Stimulated activated CD4-positive, alpha-beta T cell treated with anti-CD3 and anti-CD28 coated beads, TNF-alpha, amount 100 ng/mL, for 4 hours (primary cell): ENCODE data around the gene EXOC4.
"Not testable (repeated sequence)": the region's sequence is repeated elsewhere in the genome, so short reads cannot be mapped to it uniquely, and the experiment has no call there.

ENCODE experiments used
- DNase-seq, 3 experiments: peaks; one replicate each; pipeline ENCODE4 v3.0.0-alpha.2; 2020; ENCODE audit warnings: low read depth in 3 of 3

The EXOC4 gene

DNA sequence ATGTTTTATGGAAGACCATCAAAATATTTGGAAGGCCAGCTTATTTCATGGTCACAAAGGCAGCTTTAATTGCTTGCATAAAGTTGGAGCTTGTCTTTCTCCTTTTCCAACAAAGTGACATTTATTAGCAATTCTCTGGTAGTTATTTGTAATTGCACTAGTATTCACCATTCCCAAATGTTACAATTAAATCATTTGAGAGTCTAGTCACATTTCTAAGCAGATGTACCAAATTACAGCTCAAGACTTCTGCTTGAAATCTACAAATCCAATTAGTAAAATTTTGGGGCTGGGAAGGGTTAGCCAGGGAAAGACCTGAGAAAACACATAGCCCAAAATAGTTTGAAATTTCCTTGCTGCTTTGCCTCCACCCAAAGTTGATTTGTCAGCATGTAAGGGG lies 498.2 kb downstream of the EXOC4 start:
- no peak for DNase-seq

GRCh38 chr7:133753513-133753912 lies 500.6 kb downstream of the EXOC4 start:
- no peak for DNase-seq

GRCh38 chr7:133754708-133755107 lies 501.8 kb downstream of the EXOC4 start:
- no peak for DNase-seq

DNA sequence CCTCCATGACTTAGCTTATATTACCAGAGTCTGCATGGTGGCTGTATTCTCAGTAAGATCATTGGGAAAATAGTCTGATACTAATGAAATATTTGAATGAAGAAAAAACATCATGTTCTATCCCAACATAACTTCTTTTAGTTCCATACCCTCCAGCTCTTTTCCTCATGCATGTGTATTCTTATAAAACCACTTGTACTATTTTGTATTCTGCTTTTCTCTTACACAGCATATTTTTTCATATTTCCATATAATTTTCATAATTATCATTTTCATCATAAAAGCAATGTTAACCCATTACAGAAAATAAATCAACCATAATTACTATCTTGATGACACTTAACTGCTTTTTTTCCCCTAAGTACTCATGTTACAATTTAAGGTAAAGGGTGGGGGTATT lies 503.0 kb downstream of the EXOC4 start:
- DNase-seq: no peak

GRCh38 chr7:133761443-133761842 lies 508.6 kb downstream of the EXOC4 start:
- no peak for DNase-seq

DNA sequence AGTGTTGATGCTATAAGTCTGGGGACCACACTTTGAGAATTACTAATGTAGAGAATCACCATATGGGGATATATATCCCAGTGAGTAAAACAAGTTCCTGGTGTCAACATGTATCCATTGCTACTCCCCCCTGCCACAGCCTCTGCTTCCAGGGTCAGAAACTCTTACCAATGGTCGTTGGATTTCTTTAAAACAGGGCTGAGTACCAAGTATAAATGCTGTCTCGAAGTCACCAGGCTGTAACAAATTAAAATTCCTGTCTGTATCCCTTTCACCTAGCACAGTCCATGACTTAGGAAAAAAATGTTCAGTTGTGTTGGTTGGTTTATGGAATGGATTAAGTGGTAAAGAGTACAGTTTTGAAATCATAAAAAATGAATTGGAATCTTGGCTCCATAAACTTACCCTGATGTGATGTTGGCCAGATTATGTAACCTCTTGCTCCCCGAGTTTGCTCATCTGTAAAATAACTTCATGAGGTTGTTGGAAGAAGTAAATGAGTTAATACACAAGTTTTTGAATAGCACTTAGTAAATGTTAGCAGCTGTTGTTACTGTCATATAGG lies 510.3 kb downstream of the EXOC4 start:
- DNase-seq: no peak

GRCh38 chr7:133769668-133770067 lies 516.8 kb downstream of the EXOC4 start:
- no peak for DNase-seq

- no peak for DNase-seq
Observed at GRCh38 chr7:133770863-133771492, 518.1 kb downstream of the EXOC4 start.

GRCh38 chr7:133771788-133772419 lies 519.0 kb downstream of the EXOC4 start:
- DNase-seq: no peak

- no peak for DNase-seq
Observed at GRCh38 chr7:133773601-133774000, 520.7 kb downstream of the EXOC4 start.

DNA sequence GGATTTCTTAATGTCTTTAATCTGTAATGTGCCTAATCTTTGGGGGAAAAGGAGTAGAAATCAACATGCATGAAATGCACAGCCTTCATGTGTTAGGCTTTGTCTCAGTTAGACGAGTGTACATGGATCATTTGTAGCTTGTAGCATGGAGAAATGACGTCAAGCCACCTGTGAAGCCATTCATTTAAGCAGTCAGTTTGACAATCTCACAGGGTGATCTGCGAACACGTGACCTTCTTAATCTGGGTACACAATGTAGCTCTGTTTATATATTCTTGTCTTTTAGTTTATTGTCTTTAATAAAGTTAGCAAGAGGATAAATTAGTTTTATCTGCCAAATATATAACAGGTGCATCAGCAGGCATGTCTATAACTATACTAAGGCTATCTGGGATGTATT lies 522.3 kb downstream of the EXOC4 start:
- DNase-seq: no peak

GRCh38 chr7:133776266-133776665 lies 523.4 kb downstream of the EXOC4 start:
- no peak for DNase-seq

- no peak for DNase-seq
Observed at GRCh38 chr7:133777701-133778100, 524.8 kb downstream of the EXOC4 start.

DNA sequence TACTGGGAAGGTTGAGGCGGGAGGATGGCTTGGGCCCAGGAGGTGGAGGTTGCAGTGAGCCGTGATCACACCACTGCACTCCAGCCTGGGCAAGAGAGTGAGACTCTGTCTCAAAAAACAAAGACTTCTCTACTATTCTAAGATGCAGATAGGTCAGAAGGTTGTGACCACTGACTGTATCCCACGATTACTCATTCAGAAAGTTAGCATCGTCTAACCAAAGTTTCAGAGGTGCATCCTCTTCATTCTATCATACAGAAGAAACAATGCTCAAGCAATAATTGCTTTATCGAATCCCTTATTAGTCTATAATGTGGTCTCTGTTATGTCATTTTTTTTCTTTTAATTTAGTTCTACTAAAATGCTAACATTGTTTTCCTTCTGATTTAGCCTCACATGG lies 525.6 kb downstream of the EXOC4 start:
- DNase-seq: no peak

GRCh38 chr7:133779538-133779937 lies 526.7 kb downstream of the EXOC4 start:
- DNase-seq: not testable (repeated sequence)

GRCh38 chr7:133780912-133781311 lies 528.0 kb downstream of the EXOC4 start:
- no peak for DNase-seq

DNA sequence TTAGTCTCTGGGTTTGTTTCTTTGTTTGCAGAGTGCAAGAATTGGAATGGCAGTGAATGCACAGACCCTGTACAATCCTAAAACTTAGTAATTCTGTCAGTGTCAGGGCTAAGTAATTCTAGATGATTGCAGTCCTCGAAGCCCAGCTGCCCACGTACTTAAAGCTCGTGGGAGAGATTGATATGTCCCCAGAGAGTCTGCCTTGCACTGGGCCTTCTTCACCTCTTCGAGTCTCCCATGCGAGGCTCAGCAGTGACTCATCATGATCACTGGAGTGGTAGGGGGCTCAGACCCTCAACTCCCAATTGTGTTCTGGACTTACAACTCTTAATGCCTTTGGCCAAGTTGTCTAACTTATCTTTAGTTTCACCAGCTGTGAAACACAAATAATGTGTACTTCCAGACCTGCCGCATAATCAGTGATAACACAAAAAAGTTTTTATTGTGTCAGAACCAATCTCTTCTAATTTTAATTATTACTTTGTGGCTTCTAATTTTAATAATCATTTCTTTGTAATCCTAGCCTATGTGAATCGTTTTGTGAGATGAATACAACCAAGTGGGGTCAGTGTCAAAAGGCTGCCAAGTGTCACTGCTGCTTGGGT lies 528.7 kb downstream of the EXOC4 start:
- DNase-seq: no peak

DNA sequence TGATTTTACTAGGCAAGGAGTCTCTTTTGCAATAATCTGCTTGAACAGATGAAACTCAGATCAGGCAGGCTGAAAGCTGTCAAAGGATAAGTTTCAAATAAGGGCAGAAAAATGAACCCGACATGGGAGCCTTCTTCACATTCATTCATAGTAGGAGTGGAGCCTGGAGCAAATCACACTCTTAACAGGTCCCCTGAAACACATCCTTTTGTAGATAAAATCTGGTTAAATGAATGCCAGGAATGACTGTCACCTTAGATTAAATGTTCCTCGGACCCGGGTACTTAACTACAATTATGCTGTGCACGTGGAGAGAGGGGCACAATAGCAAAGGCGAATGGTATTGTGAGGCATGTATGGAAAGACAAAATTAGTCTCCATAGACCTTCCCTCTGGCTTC lies 529.6 kb downstream of the EXOC4 start:
- DNase-seq: no peak

DNA sequence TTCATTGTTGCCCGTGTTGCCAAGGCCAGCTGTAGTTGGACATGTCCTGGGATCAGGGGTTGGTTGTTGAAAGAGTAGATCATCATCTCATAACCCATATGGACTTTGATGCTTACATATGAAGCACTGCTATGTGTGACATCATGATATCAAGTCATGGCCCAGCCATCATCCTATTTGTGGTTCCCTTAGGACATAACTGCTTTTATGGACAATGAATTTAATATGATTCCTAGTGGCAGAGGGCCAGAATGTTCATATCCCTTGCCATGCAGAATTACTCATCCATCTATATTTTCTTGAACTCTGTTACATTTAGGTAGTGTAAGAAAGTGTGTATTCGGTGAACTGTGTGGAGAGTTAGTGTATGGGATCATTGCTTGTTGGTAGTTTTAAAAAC lies 530.4 kb downstream of the EXOC4 start:
- DNase-seq: no peak

DNA sequence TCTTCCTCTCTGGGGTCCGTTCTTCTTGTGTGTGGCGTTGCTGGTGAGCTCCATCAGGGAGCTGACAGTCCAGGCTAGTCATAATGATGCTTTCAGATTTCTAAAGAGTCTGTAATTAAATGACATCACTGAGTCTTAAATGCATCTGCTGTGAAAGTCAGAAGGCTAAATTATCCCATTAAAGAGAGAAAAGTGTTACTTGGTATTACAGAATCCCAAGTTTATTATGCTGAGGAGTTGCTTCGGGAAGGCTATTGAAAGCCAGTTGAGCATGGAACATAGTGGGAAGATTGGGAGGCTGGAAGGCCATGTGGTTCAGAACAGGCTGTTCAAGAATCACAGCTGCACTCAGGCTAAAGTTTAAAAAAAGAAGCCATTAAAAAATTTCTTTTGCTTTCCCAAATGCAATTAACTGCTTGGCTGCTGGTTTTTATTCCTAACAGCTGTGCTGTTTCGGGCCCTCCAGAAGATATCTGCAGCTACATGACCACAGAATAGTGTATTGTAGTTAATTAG lies 531.7 kb downstream of the EXOC4 start:
- DNase-seq: no peak

DNA sequence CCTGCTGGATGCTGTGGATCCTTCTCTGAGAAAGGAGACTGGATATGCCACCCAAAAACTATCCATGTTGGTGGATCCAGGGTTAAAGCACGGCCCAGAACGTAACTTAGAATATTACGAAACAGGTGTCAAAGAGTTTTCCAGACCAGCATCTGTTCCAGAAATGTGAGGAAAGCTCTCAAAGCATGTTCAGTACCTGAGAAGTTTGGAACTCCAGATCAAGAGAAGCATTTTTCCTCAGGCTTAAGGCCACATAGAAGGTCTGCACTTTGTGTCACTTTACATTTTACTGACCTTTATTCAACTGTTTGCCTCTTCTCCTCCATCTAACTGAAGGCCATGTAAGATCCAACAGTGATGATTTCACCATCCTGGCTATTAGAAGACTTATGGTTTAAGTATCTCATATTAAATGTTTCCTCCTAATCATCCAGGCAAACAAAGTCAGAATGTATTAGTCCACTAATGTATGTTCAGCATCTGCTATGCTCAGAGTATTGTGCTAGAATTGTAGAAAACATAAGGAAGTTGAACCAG lies 533.6 kb downstream of the EXOC4 start:
- DNase-seq: no peak

- DNase-seq: no peak
Observed at GRCh38 chr7:133789974-133790373, 537.1 kb downstream of the EXOC4 start.

DNA sequence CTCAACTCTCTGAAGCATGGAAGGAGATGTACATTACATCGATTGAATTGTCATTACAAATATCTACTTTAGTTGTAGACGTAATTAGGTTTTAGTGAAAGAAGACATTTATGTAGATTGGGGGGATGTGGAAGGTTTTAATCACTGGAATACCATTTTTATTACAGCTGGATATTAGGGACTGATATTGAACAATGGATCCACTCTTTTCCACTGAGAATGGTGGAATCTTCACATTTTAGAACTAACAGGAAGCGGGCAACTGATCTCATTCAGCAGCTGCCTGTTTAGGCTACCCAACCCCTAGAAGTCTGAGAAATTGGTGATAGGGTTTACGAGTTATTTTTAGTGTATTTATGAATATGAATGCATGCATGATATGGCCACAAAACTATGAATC lies 538.0 kb downstream of the EXOC4 start:
- DNase-seq: no peak
